KMS-11 (cell line): ENCODE data around the gene APOA4.

Source experiments
- H2AFZ ChIP-seq: fragments of 200-600 bp; sonication (generic); 2 replicates; pipeline ENCODE4 v1.6.1; 2016; ENCODE audit warnings: antibody characterized with exemption, mixed run types, low read depth
- H3K27ac ChIP-seq: fragments of 200-600 bp; sonication (generic); 2 replicates; pipeline ENCODE4 v1.6.1; 2016; ENCODE audit warnings: mild to moderate bottlenecking, mixed run types
- H3K27me3 ChIP-seq: fragments of 200-600 bp; sonication (generic); 2 replicates; pipeline ENCODE4 v1.6.1; 2017; ENCODE audit warnings: mild to moderate bottlenecking, low read depth, mixed run types, moderate library complexity; ENCODE audit not compliant: insufficient read depth
- H3K36me3 ChIP-seq: fragments of 200-600 bp; sonication (generic); 2 replicates; pipeline ENCODE4 v1.6.1; 2017; ENCODE audit warnings: mild to moderate bottlenecking, mixed run types; ENCODE audit not compliant: insufficient read depth
- H3K4me1 ChIP-seq: fragments of 200-600 bp; sonication (generic); 2 replicates; pipeline ENCODE4 v1.6.1; 2016; ENCODE audit warnings: mild to moderate bottlenecking, low read depth, mixed run types; ENCODE audit not compliant: poor library complexity, severe bottlenecking
- H3K4me2 ChIP-seq: fragments of 200-600 bp; sonication (generic); 2 replicates; pipeline ENCODE4 v1.7.0; 2016; ENCODE audit warnings: mild to moderate bottlenecking, mixed run types
- H3K4me3 ChIP-seq: fragments of 200-600 bp; sonication (generic); IDR thresholded peaks from 2 replicates; pipeline ENCODE4 v1.6.1; 2017; ENCODE audit warnings: low read depth, low read length, mixed read lengths; ENCODE audit not compliant: insufficient read depth
- H3K79me2 ChIP-seq: fragments of 200-600 bp; sonication (generic); 2 replicates; pipeline ENCODE4 v1.6.1; 2016; ENCODE audit warnings: low read depth, mixed run types; ENCODE audit not compliant: insufficient read depth
- H3K9ac ChIP-seq: fragments of 200-600 bp; sonication (generic); 2 replicates; pipeline ENCODE4 v1.6.1; 2016; ENCODE audit warnings: mild to moderate bottlenecking, mixed run types
- H4K20me1 ChIP-seq: fragments of 200-600 bp; sonication (generic); 2 replicates; pipeline ENCODE4 v1.6.1; 2016; ENCODE audit warnings: mild to moderate bottlenecking, mixed run types; ENCODE audit not compliant: insufficient read depth
- TF ChIP-seq, protein P1 (sequence below): fragments of 200-600 bp; sonication (generic); conservative IDR thresholded peaks from 2 replicates; pipeline ENCODE4 v1.6.1; 2017; ENCODE audit warnings: low read depth, mild to moderate bottlenecking, antibody characterized with exemption, low read length, moderate library complexity, mixed read lengths

Gene APOA4

DNA sequence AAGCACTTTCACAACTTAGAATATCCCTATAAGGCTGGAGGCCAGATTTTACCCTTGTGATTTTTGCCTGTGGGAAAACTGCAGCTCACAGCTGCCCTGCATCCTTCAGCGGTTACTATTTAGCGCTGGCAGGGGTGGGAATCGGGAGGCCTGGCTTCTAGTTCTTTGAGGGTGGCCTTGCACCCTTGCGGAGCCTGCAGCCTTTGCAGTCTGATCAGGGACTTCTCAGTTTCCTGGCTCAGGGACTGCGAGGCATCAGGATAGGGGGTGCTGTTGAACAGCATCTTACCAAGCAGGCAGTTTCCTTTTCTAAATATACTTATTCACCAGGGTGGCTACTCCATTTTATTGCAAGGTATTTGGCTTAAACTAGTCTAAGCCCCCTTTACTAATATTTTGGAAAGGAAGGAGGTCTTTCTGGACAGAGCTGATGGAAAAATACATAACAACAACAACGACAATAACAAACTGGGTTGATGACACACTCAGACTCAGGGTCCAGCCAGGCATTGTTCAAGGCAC lies 17.2 kb upstream of the APOA4 start:
- Histone ChIP-seq H3K79me2 (no peaks in the 10 kb centered on the region), H3K4me2 (peak overlapping the region; percentile 48; the same call in 1 of the 2 replicates), H3K27me3 (no peaks in the 10 kb centered on the region), H2AFZ (no peak overlapping the region), H3K4me1 (peaks cover 32% of the 10 kb centered on the region), H3K36me3 (no peaks in the 10 kb centered on the region), H3K9ac (no peak overlapping the region), H3K4me3 (no peak overlapping the region), H4K20me1 (no peaks in the 10 kb centered on the region), H3K27ac (peak overlapping the region; percentile 48; the same call in 1 of the 2 replicates)
- TF ChIP-seq, protein P1, sequence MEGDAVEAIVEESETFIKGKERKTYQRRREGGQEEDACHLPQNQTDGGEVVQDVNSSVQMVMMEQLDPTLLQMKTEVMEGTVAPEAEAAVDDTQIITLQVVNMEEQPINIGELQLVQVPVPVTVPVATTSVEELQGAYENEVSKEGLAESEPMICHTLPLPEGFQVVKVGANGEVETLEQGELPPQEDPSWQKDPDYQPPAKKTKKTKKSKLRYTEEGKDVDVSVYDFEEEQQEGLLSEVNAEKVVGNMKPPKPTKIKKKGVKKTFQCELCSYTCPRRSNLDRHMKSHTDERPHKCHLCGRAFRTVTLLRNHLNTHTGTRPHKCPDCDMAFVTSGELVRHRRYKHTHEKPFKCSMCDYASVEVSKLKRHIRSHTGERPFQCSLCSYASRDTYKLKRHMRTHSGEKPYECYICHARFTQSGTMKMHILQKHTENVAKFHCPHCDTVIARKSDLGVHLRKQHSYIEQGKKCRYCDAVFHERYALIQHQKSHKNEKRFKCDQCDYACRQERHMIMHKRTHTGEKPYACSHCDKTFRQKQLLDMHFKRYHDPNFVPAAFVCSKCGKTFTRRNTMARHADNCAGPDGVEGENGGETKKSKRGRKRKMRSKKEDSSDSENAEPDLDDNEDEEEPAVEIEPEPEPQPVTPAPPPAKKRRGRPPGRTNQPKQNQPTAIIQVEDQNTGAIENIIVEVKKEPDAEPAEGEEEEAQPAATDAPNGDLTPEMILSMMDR = 0 out of 2 replicates have a peak, but pooled peaks have one; percentile 16

DNA sequence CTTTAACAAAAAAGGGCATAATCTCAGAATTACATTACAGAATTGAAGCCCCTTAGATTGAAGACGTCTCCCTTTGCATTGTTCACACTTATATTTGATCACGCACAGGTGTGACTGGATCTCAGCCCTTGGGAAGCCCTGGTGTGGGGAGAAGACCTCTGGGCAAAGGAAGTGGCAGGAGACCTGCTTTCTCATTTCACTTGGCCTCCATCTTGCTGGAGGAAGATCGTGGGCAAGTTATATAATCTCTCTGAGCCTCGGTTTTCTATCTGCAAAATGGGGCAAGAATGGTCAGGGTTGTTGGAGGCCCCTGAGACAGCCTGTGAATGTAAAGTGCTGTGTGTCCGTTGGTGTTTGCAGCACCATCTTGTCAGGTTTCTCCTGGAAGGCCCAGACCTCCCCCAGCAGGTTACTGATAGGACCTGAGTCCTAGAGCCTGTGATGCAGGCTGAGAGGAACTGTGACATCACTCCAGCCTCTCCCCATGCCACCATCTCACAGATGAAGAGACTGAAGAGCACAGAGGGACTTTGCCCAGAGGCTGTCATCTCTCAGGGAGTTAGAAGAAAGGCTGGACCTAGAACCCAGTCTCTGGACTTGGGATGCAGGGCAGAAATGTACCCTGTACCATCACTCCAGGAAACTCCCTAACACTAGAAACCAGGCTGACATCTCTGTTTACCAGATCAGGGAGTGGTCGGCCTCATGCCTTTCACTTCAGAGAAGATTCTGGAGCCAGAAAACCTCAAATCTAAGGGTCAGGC lies 15.4 kb upstream of the APOA4 start:
- Histone ChIP-seq H3K4me1 (peaks cover 32% of the 10 kb centered on the region), H3K4me3 (no peak overlapping the region), H3K4me2 (peak overlapping the region; percentile 48; the same call in 1 of the 2 replicates), H3K27ac (no peak overlapping the region), H4K20me1 (no peaks in the 10 kb centered on the region), H3K27me3 (no peaks in the 10 kb centered on the region), H3K36me3 (no peaks in the 10 kb centered on the region), H3K9ac (no peak overlapping the region), H2AFZ (no peak overlapping the region), H3K79me2 (no peaks in the 10 kb centered on the region)
- TF ChIP-seq, protein P1 = no peak

DNA sequence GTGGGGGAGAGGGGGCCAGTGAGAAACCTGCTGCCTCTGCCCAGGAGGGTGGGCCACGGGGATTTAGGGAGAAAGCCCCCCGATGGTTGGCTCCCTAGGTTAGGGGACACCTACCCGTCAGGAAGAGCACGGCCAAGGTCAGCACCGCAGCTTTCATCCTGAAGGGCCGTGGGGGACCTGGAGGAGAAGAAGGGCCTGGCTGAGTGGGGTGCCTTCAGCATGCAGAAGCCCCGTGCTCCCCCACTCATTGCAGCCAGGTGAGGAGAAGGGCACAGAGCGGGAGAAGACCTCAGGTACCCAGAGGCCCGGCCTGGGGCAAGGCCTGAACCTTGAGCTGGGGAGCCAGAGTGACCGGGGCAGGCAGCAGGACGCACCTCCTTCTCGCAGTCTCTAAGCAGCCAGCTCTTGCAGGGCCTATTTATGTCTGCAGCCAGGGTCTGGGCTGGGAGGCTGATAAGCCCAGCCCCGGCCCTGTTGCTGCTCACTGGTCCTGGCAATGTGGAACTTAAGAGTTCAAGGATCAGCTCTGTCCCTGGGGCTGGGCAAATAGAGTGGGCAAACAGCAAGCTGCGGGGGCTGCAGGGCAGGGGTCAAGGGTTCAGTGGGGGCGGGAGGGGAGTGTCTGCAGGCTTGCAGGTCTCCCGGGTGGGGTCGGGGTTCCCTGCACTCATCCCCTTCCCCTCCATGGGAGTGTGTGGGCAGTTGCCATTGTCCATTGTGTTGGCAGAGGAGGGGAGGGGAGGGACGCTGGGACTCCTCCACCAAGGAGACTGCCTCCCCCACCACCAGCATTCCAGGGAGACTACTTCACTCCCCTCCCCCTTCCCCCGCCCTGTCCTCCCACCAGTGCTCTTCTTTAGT lies 14.4 kb upstream of the APOA4 start, which contains the start of gene APOA1:
Gene APOA1, minus strand, starts transcription at position 392 of the 861 bp plus-strand sequence. Its CDS starts 235 bp downstream, at position 157.
- Histone ChIP-seq H3K36me3 (no peaks in the 10 kb centered on the region), H2AFZ (no peak within 1 kb of the TSS), H3K4me2 (no peak within 1 kb of the TSS), H3K79me2 (no peaks in the 10 kb centered on the region), H3K27me3 (no peaks in the 10 kb centered on the region), H3K9ac (no peak within 1 kb of the TSS), H3K27ac (no peak within 1 kb of the TSS), H3K4me1 (peaks cover 32% of the 10 kb centered on the region), H3K4me3 (no peak within 1 kb of the TSS), H4K20me1 (no peaks in the 10 kb centered on the region)
- TF ChIP-seq, protein P1 = no peak

DNA sequence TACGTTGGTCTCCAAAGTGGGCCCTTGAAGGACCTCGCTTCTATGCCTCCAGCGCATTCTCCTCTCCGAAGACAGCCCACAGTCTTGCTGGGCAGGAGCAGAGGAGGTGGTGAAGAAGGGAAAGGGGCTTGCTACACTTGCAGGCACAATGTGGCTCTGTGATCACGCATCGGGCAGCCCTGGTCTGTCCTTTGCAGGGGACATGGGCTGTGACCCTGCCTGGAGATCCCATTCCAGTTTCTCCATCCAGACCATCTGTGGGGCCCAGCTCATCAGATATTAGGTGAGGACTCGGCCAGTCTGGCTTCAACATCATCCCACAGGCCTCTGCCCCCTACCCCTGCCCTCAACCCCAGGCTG lies 13.5 kb upstream of the APOA4 start:
- no peak overlapping the region for H3K4me2 ChIP-seq
- no peak overlapping the region for H3K27ac ChIP-seq
- H2AFZ ChIP-seq = no peak overlapping the region

More for the DNA sequence above, 13.5 kb upstream of the APOA4 start:
- H3K4me3 ChIP-seq = no peak overlapping the region
- no peaks in the 10 kb centered on the region for H3K79me2 ChIP-seq
- no peak overlapping the region for H3K9ac ChIP-seq
- no peaks in the 10 kb centered on the region for H4K20me1 ChIP-seq
- H3K36me3 ChIP-seq = no peaks in the 10 kb centered on the region
- H3K4me1 ChIP-seq = peaks cover 32% of the 10 kb centered on the region
- no peaks in the 10 kb centered on the region for H3K27me3 ChIP-seq
- TF ChIP-seq, protein P1 = no peak
